H9 (cell line): ENCODE measurements around the gene PDXK. TPM values are rescaled to one million over a fixed set of nuclear protein-coding genes. Genes with fewer than 3 reads are reported as not detected.

ENCODE experiments used
- DNase-seq: peaks from one replicate; pipeline ENCODE4 v3.0.0-alpha.2; 2017
- H2AFZ ChIP-seq: one replicate; pipeline ENCODE4 v1.6.1; 2013; ENCODE audit warnings: mild to moderate bottlenecking, low read length, control low read depth, moderate library complexity
- H2AK5ac ChIP-seq: 2 replicates; pipeline ENCODE4 v1.6.1; 2013; ENCODE audit warnings: low read length, control low read depth, mixed read lengths; ENCODE audit not compliant: insufficient read length
- H2BK120ac ChIP-seq: one replicate; pipeline ENCODE4 v1.6.1; 2013; ENCODE audit warnings: low read depth, mild to moderate bottlenecking, low read length, control low read depth, inconsistent platforms; ENCODE audit not compliant: poor library complexity, severe bottlenecking
- H2BK12ac ChIP-seq: 2 replicates; pipeline ENCODE4 v1.6.1; 2013; ENCODE audit warnings: low read length, control low read depth, mixed read lengths, low read depth; ENCODE audit not compliant: insufficient read length
- H2BK15ac ChIP-seq: 2 replicates; pipeline ENCODE4 v1.6.1; 2013; ENCODE audit warnings: low read depth, low read length, control low read depth
- H2BK20ac ChIP-seq: one replicate; pipeline ENCODE4 v1.6.1; 2013; ENCODE audit warnings: low read depth, mild to moderate bottlenecking, low read length, control low read depth, inconsistent platforms; ENCODE audit not compliant: poor library complexity, severe bottlenecking
- H2BK5ac ChIP-seq: 2 replicates; pipeline ENCODE4 v1.6.1; 2013; ENCODE audit warnings: low read length, control low read depth, mixed read lengths; ENCODE audit not compliant: insufficient read length
- H3K14ac ChIP-seq: 2 replicates; pipeline ENCODE4 v1.6.1; 2013; ENCODE audit warnings: low read length, control low read depth; ENCODE audit not compliant: insufficient read depth
- H3K18ac ChIP-seq: 2 replicates; pipeline ENCODE4 v1.6.1; 2013; ENCODE audit warnings: low read depth, mild to moderate bottlenecking, mixed read lengths, low read length, control low read depth; ENCODE audit not compliant: insufficient read length
- H3K23ac ChIP-seq: 2 replicates; pipeline ENCODE4 v1.6.1; 2013; ENCODE audit warnings: low read length, control low read depth, mixed read lengths, low read depth; ENCODE audit not compliant: insufficient read length
- H3K23me2 ChIP-seq: 2 replicates; pipeline ENCODE4 v1.6.1; 2013; ENCODE audit warnings: low read depth, mild to moderate bottlenecking, mixed read lengths, low read length, control low read depth; ENCODE audit not compliant: insufficient read length, poor library complexity, severe bottlenecking
- H3K27ac ChIP-seq: 2 replicates; pipeline ENCODE4 v1.5.1; 2013; ENCODE audit warnings: low read length, control low read depth, mixed read lengths, low read depth; ENCODE audit not compliant: insufficient read length
- H3K27me3 ChIP-seq: 2 replicates; pipeline ENCODE4 v1.6.1; 2013; ENCODE audit warnings: low read length, control low read depth, inconsistent platforms; ENCODE audit not compliant: insufficient read depth
- H3K4ac ChIP-seq: 2 replicates; pipeline ENCODE4 v1.6.1; 2013; ENCODE audit warnings: low read depth, mild to moderate bottlenecking, control low read depth, inconsistent platforms, low read length, moderate library complexity
- H3K4me1 ChIP-seq: 2 replicates; pipeline ENCODE4 v1.6.1; 2013; ENCODE audit warnings: low read length, control low read depth, inconsistent platforms; ENCODE audit not compliant: insufficient read depth
- H3K4me2 ChIP-seq: 2 replicates; pipeline ENCODE4 v1.6.1; 2013; ENCODE audit warnings: low read length, control low read depth, mixed read lengths; ENCODE audit not compliant: insufficient read length, insufficient read depth
- H3K56ac ChIP-seq: 2 replicates; pipeline ENCODE4 v1.6.1; 2013; ENCODE audit warnings: low read depth, mild to moderate bottlenecking, mixed read lengths, low read length, control low read depth; ENCODE audit not compliant: insufficient read length
- H3K79me1 ChIP-seq: 2 replicates; pipeline ENCODE4 v1.6.1; 2013; ENCODE audit warnings: low read depth, mild to moderate bottlenecking, moderate library complexity, low read length, control low read depth, inconsistent platforms; ENCODE audit not compliant: insufficient read depth, poor library complexity, severe bottlenecking
- H3K79me2 ChIP-seq: 2 replicates; pipeline ENCODE4 v1.6.1; 2013; ENCODE audit warnings: low read length, control low read depth, inconsistent platforms; ENCODE audit not compliant: insufficient read depth
- H3K9ac ChIP-seq: 2 replicates; pipeline ENCODE4 v1.6.1; 2013; ENCODE audit warnings: low read length, control low read depth, mixed read lengths; ENCODE audit not compliant: insufficient read length; ENCODE audit errors: extremely low read depth
- H3K9me3 ChIP-seq: one replicate; pipeline ENCODE4 v1.6.1; 2013; ENCODE audit warnings: low read depth, low read length, inconsistent platforms; ENCODE audit not compliant: control insufficient read depth
- H3T11ph ChIP-seq: one replicate; pipeline ENCODE4 v1.6.1; 2013; ENCODE audit warnings: mild to moderate bottlenecking, low read length, control low read depth, inconsistent platforms
- H4K20me1 ChIP-seq: one replicate; pipeline ENCODE4 v1.6.1; 2013; ENCODE audit not compliant: control insufficient read depth, insufficient read length, insufficient read depth
- H4K5ac ChIP-seq: 2 replicates; pipeline ENCODE4 v1.6.1; 2013; ENCODE audit warnings: low read depth, mild to moderate bottlenecking, mixed read lengths, low read length, control low read depth; ENCODE audit not compliant: insufficient read length
- H4K8ac ChIP-seq: replicated peaks from 2 replicates; pipeline ENCODE4 v1.6.1; 2013; ENCODE audit warnings: low read length, control low read depth, mixed read lengths, low read depth; ENCODE audit not compliant: insufficient read length
- H4K91ac ChIP-seq: 2 replicates; pipeline ENCODE4 v1.6.1; 2013; ENCODE audit warnings: low read depth, mild to moderate bottlenecking, moderate library complexity, mixed read lengths, low read length, control low read depth; ENCODE audit not compliant: insufficient read length
- H3K27ac Mint-ChIP-seq, 3 experiments: 2 replicates in 2 of 3; 3 replicates in 1 of 3; pipeline ENCODE4 v1.8.0; 2020 to 2021; ENCODE audit warnings: mixed read lengths in 3 of 3, mild to moderate bottlenecking in 1 of 3, moderate library complexity in 1 of 3
- H3K27me3 Mint-ChIP-seq: 2 replicates; pipeline ENCODE4 v1.8.0; 2021; ENCODE audit warnings: low read depth, mild to moderate bottlenecking, moderate library complexity, mixed read lengths
- H3K36me3 Mint-ChIP-seq, 3 experiments: 2 replicates in 2 of 3; 3 replicates in 1 of 3; pipeline ENCODE4 v1.8.0; 2020 to 2021; ENCODE audit warnings: low read depth in 3 of 3, mixed read lengths in 3 of 3; ENCODE audit not compliant: insufficient read depth in 1 of 3
- H3K4me1 Mint-ChIP-seq, 2 experiments: 2 replicates each; pipeline ENCODE4 v1.8.0; 2020; ENCODE audit warnings: mixed read lengths in 2 of 2
- H3K4me3 Mint-ChIP-seq, 2 experiments: 2 replicates in 1 of 2; 3 replicates in 1 of 2; pipeline ENCODE4 v1.8.0; 2020 to 2021; ENCODE audit warnings: mild to moderate bottlenecking in 2 of 2, mixed read lengths in 2 of 2, moderate library complexity in 1 of 2
- H3K9me3 Mint-ChIP-seq, 2 experiments: 2 replicates in 1 of 2; 3 replicates in 1 of 2; pipeline ENCODE4 v1.8.0; 2020; ENCODE audit warnings: mild to moderate bottlenecking in 2 of 2, mixed read lengths in 2 of 2, moderate library complexity in 1 of 2
- CTCF ChIP-seq: fragments of 200-600 bp; sonication (generic); conservative IDR thresholded peaks from 3 replicates; pipeline ENCODE4 v1.8.0; 2021; ENCODE audit warnings: antibody characterized with exemption, mild to moderate bottlenecking
- WGBS: extraction: QIAGEN DNeasy Blood & Tissue Kit; methylation state at CpG from one replicate; pipeline ENCODE4 v1.1.7; 2013; ENCODE audit warnings: missing lambda C conversion rate, low lambda C conversion rate, mixed read lengths; ENCODE audit not compliant: insufficient read length; ENCODE audit errors: extremely low coverage; 5-methylcytosine and 5-hydroxymethylcytosine counted together
- total RNA-seq: library from RNA; stranded (reverse); gene quantifications from 2 replicates; pipeline ENCODE4 v1.2.1, GENCODE V29; 2021

PDXK gene
- total RNA-seq, 1 experiment from 2014 or later: 109 TPM

GRCh38 chr21:43809346-43809799 is 90.4 kb downstream of the PDXK start:
- no peak overlapping the region for H2BK15ac ChIP-seq
- no peak overlapping the region for H3K4me2 ChIP-seq
- no peak overlapping the region for H3K27ac ChIP-seq
- H2AFZ ChIP-seq: no peak overlapping the region
- no peak overlapping the region for H3K56ac ChIP-seq
- H3K14ac ChIP-seq: no peak overlapping the region
- TF ChIP-seq CTCF: no peak
- no peaks in the 10 kb centered on the region for H3K27me3 ChIP-seq
- no peak overlapping the region for H2BK120ac ChIP-seq
- H2AK5ac ChIP-seq: no peak overlapping the region
- no peaks in the 10 kb centered on the region for H3K23me2 ChIP-seq
- Mint-ChIP-seq H3K4me1 (peaks cover 6 to 13% of the 10 kb centered on the region in 2 experiments), H3K4me3 (no peak overlapping the region), H3K27me3 (no peaks in the 10 kb centered on the region), H3K27ac (peak overlapping the region in 2 of 3 experiments; percentile 35 to 82; a peak in 2 of 7 replicates), H3K36me3 (peaks cover 3 to 13% (median 9%) of the 10 kb centered on the region in 3 experiments; a peak in 4 of 7 replicates), H3K9me3 (no peaks in the 10 kb centered on the region)
- no peak for DNase-seq
- no peaks in the 10 kb centered on the region for H3K4me1 ChIP-seq
- H3K9me3 ChIP-seq: no peaks in the 10 kb centered on the region
- no peak overlapping the region for H4K8ac ChIP-seq
- no peak overlapping the region for H4K91ac ChIP-seq
- no peaks in the 10 kb centered on the region for H4K20me1 ChIP-seq
- H3K23ac ChIP-seq: no peak overlapping the region
- no peak overlapping the region for H2BK12ac ChIP-seq
- no peak overlapping the region for H3T11ph ChIP-seq
- H3K18ac ChIP-seq: no peak overlapping the region
- no peaks in the 10 kb centered on the region for H3K79me1 ChIP-seq
- H3K79me2 ChIP-seq: no peaks in the 10 kb centered on the region
- no peak overlapping the region for H3K4ac ChIP-seq
- no peak overlapping the region for H3K9ac ChIP-seq
- WGBS: no CpG with 5 or more reads among the region's 16 CpGs
- no peak overlapping the region for H4K5ac ChIP-seq
- no peak overlapping the region for H2BK5ac ChIP-seq
- no peak overlapping the region for H2BK20ac ChIP-seq
